Mucosa of descending colon (tissue), 3 donors: ENCODE measurements around the gene SLC32A1. TPM values are rescaled to one million over a fixed set of nuclear protein-coding genes. Genes with fewer than 3 reads are reported as not detected.
A peak's percentile ranks its signal among the peaks of the same experiment; 100 is the strongest.

Experiments used
- ATAC-seq: fragments of 200-7000 bp; cut with Tn5 transposase; one replicate; pipeline ENCODE4 v1.9.1; 2020; ENCODE audit warnings: mild to moderate bottlenecking, moderate library complexity
- DNase-seq, 3 donors: peaks; one replicate each; pipeline ENCODE4 v3.0.0-alpha.2; 2020
- H3K36me3 ChIP-seq: fragments of 200-600 bp; one replicate; pipeline ENCODE4 v1.8.0; 2021; ENCODE audit warnings: low read depth, mild to moderate bottlenecking
- H3K4me1 ChIP-seq: fragments of 200-600 bp; one replicate; pipeline ENCODE4 v1.8.0; 2021; ENCODE audit warnings: low read depth, mild to moderate bottlenecking
- H3K4me3 ChIP-seq: fragments of 200-600 bp; one replicate; pipeline ENCODE4 v1.8.0; 2021; ENCODE audit warnings: mild to moderate bottlenecking
- H3K9me3 ChIP-seq: fragments of 200-600 bp; one replicate; pipeline ENCODE4 v1.8.0; 2021; ENCODE audit warnings: mild to moderate bottlenecking
- CTCF ChIP-seq: fragments of 200-600 bp; IDR thresholded peaks from one replicate; pipeline ENCODE4 v1.8.0; 2022; ENCODE audit warnings: antibody characterized with exemption, mild to moderate bottlenecking
- intact Hi-C, 2 donors: fragments of 100-400 bp; cut with DNase I in 1 of 2; cut with micrococcal nuclease in 1 of 2; formaldehyde crosslinking; loops; one replicate each; pipeline versions ENCODE4 v1.11.0 to v1.11.1; 2022; cut with DNase I, micrococcal nuclease
- total RNA-seq, 3 donors: library from RNA; stranded (reverse); fragmentation: NEBNext Ultra II Directional in 2 of 3; extraction: Animal tissue kit (Norgen Biotek cat#: 25700) in 2 of 3; gene quantifications; one replicate each; pipeline versions ENCODE4 v1.2.1 to v1.2.4, GENCODE V29; 2021 to 2023
- donor health status: DM: no; HTN: no; CAD: no; lungs with moderate emphysema.
- donor health status: DM: no; HTN: no; CAD: no.
- donor health status: DM: no; HTN: yes; CAD: no.

Gene SLC32A1
- total RNA-seq, 3 donors from 2014 or later = 0.17 TPM; not detected in 2

GRCh38 chr20:38726804-38727606 is 2.7 kb downstream of the SLC32A1 start:
- peak in 1 of 3 donors; percentile 26 for DNase-seq
- TF ChIP-seq CTCF = no peak
- H3K4me1 ChIP-seq = peaks cover 13% of the 10 kb centered on the region

GRCh38 chr20:38727607-38728190 is 3.4 kb downstream of the SLC32A1 start:
- ATAC-seq = no peak
- intact Hi-C loops = no loop called here

More at GRCh38 chr20:38726804-38727606, 2.7 kb downstream of the SLC32A1 start:
- intact Hi-C loops = no loop called here
- no peak for ATAC-seq
- H3K9me3 ChIP-seq = no peaks in the 10 kb centered on the region
- no peaks in the 10 kb centered on the region for H3K36me3 ChIP-seq
- H3K4me3 ChIP-seq = no peak overlapping the region

GRCh38 chr20:38728191-38728781 is 4.0 kb downstream of the SLC32A1 start:
- no peak for TF ChIP-seq CTCF
- H3K36me3 ChIP-seq = no peaks in the 10 kb centered on the region
- no peak for DNase-seq
- ATAC-seq = no peak
- H3K4me3 ChIP-seq = no peak overlapping the region
- peaks cover 13% of the 10 kb centered on the region for H3K4me1 ChIP-seq
- intact Hi-C loops = no loop called here
- no peaks in the 10 kb centered on the region for H3K9me3 ChIP-seq

More at GRCh38 chr20:38727607-38728190, 3.4 kb downstream of the SLC32A1 start:
- no peaks in the 10 kb centered on the region for H3K9me3 ChIP-seq
- H3K4me1 ChIP-seq = peaks cover 13% of the 10 kb centered on the region
- no peak for TF ChIP-seq CTCF
- no peak for DNase-seq
- H3K36me3 ChIP-seq = no peaks in the 10 kb centered on the region
- H3K4me3 ChIP-seq = no peak overlapping the region

- TF ChIP-seq CTCF = no peak
- DNase-seq (no peak), ATAC-seq (no peak)
- H3K9me3 ChIP-seq = no peaks in the 10 kb centered on the region
- H3K36me3 ChIP-seq = no peaks in the 10 kb centered on the region
- intact Hi-C loops = no loop called here
- peaks cover 13% of the 10 kb centered on the region for H3K4me1 ChIP-seq
- no peak overlapping the region for H3K4me3 ChIP-seq
Measured at GRCh38 chr20:38728911-38729642, 4.8 kb downstream of the SLC32A1 start.

- no peak overlapping the region for H3K4me3 ChIP-seq
- peaks cover 13% of the 10 kb centered on the region for H3K4me1 ChIP-seq
- H3K9me3 ChIP-seq = no peaks in the 10 kb centered on the region
- DNase-seq (no peak), ATAC-seq (no peak)
- intact Hi-C loops = no loop called here
- TF ChIP-seq CTCF = no peak
- H3K36me3 ChIP-seq = no peaks in the 10 kb centered on the region
Measured at GRCh38 chr20:38729767-38730166, 5.5 kb downstream of the SLC32A1 start.
